Measurements from ENCODE around the gene EFCAB6.

GRCh38 chr22:43564859-43565258, 247.2 kb downstream of the EFCAB6 start:
- TF ChIP-seq CTCF (IDR thresholded peaks at IDR 0.05) (no peak), POLR2AphosphoS5 (IDR thresholded peaks at IDR 0.05) (no peak), EP300 (IDR thresholded peaks at IDR 0.05) (no peak), POLR2A (IDR thresholded peaks at IDR 0.05) (no peak)
